GM18867 (cell line): Measurements from ENCODE around the gene TRPT1.
A peak's percentile ranks its signal among the peaks of the same experiment; 100 is the strongest.

Experiments
- ATAC-seq: cut with Tn5 transposase; IDR thresholded peaks from one replicate; pipeline ENCODE4 v1.9.1; 2021; ENCODE audit warnings: mild to moderate bottlenecking, moderate library complexity; ENCODE audit not compliant: unreplicated experiment

Gene TRPT1

DNA sequence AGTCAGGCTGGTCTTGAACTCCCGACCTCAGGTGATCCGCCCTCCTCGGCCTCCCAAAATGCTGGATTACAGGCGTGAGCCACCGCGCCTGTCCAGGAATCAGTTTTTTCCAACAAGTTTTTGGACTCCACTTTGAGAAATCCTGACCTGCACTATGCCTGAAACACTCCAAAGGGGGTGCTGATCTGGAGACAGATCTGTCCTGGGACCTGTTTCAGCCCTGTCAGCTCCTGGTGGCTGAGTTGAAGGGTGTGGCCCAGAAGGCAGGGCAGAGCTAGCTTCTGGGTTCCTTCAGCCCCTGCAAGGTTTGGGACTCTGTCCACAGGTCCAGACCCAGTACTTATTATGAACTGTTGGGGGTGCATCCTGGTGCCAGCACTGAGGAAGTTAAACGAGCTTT is 5.6 kb upstream of the TRPT1 start:
- ATAC-seq = no peak

- no peak for ATAC-seq
Observed at GRCh38 chr11:64230985-64231365, 5.0 kb upstream of the TRPT1 start.

GRCh38 chr11:64230171-64230984 is 4.4 kb upstream of the TRPT1 start, which contains the start of gene DNAJC4:
DNAJC4 (plus strand) TSS chr11:64230548; CDS start chr11:64230855, 307 bp downstream.
- ATAC-seq = peak; percentile 43

DNA sequence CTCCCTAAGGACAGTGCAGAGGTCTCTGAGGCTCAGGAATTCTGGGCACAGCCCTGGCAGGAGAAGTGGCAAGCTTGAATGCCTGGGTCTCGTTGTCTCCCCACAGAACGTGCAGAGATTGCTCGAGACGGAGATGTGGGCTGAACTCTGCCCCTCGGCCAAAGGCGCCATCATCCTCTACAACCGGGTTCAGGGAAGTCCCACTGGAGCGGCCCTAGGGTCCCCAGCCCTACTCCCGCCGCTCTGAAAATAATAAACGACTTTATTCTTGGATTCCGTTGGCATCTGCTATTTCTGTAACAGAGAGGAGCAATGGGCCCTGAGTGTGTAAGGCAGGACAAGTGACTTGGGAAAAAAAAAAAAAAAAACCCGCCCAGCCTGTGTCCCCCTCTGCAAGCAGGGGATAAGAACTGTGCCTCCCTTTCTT is 3.8 kb upstream of the TRPT1 start:
- ATAC-seq = no peak

DNA sequence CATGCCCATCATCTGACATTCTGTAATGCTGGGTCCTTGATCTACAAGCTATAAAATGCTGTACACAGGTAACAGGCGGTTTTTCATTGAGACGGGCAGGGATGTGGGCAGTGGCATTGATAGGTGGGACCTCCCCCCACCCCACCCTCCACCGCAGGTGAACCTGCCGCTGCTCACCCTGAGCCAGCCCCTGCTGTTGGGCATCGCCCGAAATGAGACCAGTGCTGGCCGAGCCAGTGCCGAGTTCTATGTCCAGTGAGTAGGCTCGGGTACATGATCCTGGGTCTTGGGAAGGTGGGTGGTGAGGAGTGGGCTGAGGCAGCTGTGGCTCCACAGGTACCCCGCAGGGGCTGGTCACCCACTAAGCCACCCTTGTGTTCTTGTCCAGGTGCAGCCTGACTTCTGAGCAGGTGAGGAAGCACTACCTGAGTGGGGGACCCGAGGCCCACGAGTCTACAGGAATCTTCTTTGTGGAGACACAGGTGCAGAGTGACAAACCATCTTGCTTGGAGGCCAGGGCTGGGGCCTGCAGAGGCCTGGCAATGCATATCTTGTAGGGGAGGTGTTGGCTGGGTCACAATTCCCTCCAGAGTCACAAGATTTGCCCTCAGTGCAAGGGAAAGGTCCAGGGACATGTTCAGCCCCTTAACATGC is 3.2 kb upstream of the TRPT1 start:
- ATAC-seq = no peak

DNA sequence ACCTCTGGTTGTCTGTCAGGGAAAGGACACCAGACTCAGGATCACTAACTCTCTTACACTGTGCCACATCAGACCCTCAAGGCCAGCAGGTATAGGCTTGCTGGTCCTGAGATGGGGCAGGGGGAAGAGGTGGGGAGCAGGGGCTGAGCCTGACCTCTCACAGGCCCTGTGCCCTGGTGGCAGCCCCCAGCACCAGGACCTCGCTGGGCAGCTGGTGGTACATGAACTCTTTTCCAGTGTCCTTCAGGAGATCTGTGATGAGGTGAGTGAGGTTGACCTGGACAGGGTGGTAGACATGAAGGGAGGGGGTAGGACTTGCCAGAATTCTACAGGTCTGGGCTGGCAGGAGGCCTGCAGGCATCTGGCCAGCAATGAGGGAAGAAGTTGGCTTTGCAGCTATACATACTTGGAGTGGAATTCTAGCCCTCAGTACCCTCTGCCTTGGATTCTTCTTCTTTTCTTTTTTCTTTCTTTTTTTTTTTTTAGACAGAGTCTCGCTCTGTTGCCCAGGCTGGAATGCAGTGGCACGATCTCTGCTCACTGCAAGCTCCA is 1.5 kb upstream of the TRPT1 start:
- no peak for ATAC-seq

- ATAC-seq = peak; percentile 34
Observed at GRCh38 chr11:64226507-64227051, 593 bp upstream of the TRPT1 start.

GRCh38 chr11:64224891-64225607 is 937 bp downstream of the TRPT1 start:
- ATAC-seq = no peak

DNA sequence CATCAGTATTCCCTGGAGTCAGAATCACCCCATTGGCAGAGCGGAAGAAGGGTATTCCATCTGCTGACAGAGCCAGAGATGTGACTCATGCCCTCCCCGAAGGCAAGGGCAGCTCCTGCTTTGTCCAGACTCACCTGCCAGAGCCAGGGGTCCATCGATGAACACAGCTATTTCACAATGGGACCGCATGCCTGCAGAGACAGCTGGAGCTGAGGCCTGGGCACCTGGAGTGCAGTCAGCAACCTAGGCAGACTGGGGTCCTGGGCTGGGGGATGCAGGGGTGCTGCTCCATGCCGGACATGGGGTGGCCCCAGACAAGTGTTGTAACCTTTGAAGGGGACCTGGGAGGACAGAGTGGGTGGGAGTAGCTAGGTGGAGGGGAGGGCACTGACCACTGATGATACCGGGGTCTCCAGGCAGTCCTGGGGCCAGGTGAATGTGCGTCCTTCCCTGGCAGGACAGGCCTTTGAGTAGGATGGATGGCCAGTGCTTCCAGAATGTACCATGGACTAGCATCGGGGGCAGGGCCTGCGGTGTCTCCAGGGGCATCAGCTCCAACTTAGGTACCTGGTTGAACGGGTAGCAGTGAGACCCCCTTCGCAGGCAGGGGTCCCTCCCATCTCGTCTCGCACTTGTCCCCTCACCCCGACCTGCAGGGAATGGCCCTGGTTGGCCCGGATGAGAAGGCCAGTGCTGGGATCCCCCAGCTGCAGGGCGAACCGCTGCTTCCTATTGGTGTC is 1.7 kb downstream of the TRPT1 start:
- ATAC-seq = no peak

DNA sequence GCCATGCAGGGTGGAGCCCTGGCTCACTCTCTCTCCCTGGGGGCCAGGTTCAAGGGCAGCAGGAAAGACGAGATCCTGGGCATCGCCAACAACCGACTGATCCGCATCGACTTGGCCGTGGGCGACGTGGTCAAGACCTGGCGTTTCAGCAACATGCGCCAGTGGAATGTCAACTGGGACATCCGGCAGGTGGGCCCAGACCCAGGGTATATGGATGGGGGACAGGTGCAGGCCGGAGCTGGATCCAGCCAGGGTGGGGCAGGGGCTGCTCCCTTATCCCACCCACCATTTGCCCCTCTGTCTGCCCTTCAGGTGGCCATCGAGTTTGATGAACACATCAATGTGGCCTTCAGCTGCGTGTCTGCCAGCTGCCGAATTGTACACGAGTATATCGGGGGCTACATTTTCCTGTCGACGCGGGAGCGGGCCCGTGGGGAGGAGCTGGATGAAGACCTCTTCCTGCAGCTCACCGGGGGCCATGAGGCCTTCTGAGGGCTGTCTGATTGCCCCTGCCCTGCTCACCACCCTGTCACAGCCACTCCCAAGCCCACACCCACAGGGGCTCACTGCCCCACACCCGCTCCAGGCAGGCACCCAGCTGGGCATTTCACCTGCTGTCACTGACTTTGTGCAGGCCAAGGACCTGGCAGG is 2.9 kb downstream of the TRPT1 start:
- ATAC-seq = no peak

DNA sequence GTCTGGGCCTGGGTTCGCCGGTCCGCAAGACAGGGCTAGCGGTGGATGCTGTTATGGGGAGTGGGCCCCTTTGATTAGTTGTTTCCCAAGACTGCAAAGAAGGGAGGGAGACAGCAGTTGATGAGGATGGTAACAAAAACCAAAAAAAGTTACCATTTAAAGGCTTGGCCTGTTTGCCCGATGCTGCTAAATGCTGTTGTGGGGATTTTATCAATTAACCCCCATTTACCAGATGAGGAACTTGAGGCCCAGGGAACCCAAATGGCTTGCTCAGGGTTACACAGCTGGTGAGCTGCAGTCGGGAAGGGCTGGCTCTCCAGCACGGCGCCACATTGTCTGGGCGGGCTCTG is 3.4 kb downstream of the TRPT1 start:
- ATAC-seq = no peak

DNA sequence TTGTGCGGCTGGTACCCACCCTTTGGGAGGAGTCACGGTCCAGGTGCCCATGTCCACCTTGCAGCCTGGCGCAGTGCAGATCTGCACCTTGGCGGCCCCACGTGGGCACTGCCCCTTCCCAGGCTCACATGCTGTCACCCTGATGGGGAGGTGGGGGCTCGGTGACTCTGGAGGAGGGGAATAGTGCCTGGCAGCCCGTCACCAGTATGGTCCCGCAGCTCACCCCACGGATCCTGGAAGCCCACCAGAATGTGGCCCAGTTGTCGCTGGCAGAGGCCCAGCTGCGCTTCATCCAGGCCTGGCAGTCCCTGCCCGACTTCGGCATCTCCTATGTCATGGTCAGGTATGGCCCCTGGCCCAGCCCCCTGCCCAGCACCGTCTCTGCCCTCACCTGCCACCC is 5.2 kb downstream of the TRPT1 start:
- ATAC-seq = no peak

- ATAC-seq = no peak
Observed at GRCh38 chr11:64220271-64220670, 5.7 kb downstream of the TRPT1 start.

DNA sequence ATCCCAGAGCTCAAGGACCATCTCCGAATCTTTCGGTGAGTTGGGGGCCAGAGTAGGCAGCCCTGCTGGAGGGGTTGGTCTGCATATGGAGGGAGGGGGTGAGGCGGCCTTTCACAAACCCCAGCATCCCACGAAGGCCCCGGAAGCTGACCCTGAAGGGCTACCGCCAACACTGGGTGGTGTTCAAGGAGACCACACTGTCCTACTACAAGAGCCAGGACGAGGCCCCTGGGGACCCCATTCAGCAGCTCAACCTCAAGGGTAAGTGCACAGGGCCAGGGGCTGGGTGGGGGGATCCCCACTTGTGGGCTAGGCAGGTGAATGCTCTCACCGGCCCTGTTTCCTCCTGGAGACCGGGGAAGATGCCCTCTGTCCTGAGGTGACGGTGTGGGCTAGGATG is 6.2 kb downstream of the TRPT1 start:
- ATAC-seq = no peak

DNA sequence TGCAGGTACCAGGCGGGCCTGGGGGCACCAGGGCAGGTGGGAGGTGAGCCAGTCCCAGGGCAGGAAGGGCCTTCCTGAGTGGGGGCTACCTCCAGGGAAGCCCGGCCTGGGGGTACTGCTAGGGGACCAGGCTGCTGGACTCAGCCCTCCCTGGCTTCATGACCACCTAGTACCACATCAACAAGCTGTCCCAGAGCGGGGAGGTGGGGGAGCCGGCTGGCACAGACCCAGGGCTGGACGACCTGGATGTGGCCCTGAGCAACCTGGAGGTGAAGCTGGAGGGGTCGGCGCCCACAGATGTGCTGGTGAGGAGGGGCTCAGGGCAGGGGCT is 6.7 kb downstream of the TRPT1 start:
- ATAC-seq = no peak

GRCh38 chr11:64218628-64219353 is 7.2 kb downstream of the TRPT1 start:
- no peak for ATAC-seq

- ATAC-seq = no peak
Observed at GRCh38 chr11:64216879-64217278, 9.1 kb downstream of the TRPT1 start.

DNA sequence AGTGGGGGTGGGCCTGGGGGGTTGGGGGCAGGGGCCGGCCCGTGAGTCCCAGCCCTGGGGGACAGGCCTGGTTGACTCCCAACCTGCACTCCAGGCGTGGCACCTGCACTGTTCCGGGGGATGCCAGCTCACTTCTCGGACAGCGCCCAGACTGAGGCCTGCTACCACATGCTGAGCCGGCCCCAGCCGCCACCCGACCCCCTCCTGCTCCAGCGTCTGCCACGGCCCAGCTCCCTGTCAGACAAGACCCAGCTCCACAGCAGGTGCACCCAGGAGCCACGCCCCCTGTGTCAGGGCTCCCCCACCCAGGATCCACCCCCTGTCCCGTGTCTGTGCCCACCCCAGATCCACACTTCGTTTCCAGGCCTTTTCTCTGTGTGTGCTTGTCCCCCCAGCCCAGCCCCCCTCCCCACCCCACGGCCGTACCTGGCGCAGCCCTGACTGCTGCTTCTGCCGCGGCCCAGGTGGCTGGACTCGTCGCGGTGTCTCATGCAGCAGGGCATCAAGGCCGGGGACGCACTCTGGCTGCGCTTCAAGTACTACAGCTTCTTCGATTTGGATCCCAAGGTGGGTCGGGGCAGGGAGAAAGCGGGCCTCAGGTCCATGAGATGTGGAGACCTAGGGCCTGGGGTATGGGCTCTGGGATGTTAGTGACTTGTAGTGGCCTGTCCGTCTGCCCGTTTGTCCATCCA is 14.7 kb downstream of the TRPT1 start:
- no peak for ATAC-seq
